Measurements from ENCODE around the gene STAU1.
"Not testable (repeated sequence)": the region's sequence is repeated elsewhere in the genome, so short reads cannot be mapped to it uniquely, and the experiment has no call there.

Gene STAU1

DNA sequence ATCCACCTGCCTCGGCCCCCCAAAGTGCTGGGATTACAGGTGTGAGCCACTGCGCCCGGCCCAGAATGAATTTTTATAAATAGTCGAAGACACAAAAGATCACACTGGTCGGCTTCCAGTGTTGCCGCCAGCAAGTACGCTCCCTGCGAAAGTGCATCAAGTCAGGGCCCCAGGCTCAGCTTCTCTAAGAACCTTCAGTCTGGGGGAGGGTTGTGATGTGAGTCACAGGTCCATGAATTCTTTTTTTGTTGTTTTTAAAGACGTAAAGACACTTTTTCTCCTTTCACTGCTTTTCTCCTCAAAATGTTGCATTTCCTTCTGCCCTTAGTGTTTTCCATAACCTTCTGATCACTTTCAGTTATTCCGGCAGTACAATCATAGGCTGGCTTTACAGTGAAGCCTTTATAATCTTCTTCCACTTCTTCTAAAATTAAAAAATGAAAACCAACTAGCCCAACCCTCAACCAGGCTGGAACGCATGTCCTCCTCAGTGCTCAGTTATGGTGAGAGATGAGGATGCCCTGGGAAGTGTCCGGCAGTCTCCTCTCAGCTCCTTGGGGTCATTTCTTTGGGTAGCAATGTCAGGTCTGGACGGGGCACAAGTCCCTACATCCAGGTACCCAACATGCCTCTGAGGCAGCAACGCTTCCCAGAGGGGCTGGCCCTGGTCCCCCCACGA lies 75.4 kb downstream of the STAU1 start:
- no peak for DNase-seq

GRCh38 chr20:49110767-49111694 lies 77.1 kb downstream of the STAU1 start:
- DNase-seq: no peak

GRCh38 chr20:49106328-49106727 lies 81.8 kb downstream of the STAU1 start:
- no peak for DNase-seq

DNA sequence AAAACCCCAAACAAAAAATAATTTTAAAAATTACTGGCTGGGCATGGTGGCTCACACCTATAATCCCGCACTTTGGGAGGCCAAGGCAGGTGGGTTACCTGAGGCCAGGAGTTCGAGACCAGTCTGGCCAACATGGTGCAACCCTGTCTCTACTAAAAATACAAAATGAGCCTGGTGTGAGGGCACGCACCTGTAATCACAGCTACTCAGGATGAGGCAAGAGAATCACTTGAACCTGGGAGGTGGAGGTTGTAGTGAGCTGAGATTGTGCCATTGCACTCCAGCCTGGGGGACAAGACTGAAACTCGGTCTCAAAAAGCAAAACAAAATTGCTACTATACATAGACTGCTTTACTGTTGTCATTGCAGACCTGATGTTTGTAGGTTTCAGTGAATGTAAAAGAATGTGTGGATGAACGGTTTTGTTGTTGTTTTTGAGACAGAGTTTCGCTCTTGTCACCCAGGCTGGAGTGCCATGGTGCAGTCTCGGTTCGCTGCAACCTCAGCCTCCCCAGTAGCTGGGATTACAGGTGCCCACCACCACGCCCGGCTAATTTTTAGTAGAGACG lies 83.1 kb downstream of the STAU1 start:
- DNase-seq: not testable (repeated sequence)

GRCh38 chr20:49104365-49104648 lies 83.8 kb downstream of the STAU1 start:
- no peak for DNase-seq

DNA sequence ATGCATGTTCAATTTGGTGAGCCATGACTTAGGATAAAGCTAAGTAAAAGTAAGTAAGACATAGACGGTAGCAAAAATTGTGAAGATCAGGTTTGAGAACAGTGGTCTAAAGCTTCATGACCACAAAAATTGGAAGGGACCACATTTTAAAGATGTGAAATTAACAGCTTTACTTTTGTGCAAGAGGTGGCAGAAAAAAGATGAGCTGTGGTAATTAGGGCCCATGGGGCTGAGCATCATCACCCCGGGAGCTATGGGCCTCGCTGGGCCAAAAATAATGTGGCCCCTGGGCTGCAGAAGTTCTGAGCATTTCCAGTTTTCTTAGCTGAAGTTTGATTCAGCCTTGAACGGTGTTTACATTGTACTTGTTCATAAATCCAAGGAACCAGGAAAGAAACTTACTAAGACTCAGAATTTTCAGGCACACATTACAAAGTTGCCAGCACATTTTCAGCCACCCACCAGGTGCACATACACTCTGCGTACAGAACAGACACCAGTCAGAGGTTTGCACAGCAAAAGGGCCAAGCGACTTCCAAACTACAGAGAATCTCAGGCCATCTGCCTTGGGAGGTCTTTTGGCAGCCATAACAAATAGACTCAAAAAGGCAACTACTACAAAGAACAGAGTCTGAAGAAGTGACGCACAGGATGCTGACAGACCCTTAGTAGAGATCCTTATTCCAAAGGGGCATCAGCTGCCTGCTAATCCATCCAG lies 84.3 kb downstream of the STAU1 start:
- DNase-seq: no peak

DNA sequence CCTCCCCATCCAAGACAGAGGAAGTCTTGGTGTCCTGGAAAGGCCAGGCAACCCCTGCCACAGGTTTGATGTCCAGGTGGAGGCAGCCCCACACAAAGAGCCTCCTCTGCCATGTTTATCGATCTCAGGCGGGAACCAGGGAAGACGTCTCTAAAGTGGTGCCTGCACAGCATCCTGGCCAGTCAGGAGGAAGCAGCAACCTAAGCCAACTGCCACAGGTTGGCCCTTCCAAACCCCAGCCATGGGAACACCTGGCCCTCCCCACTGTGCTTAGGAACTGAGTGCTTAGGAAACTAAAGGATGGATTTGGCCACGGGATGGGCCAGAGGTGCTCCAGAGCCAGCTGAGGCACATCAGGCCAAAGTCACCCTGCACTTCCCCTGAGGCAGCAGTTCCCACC lies 85.1 kb downstream of the STAU1 start:
- DNase-seq: no peak

DNA sequence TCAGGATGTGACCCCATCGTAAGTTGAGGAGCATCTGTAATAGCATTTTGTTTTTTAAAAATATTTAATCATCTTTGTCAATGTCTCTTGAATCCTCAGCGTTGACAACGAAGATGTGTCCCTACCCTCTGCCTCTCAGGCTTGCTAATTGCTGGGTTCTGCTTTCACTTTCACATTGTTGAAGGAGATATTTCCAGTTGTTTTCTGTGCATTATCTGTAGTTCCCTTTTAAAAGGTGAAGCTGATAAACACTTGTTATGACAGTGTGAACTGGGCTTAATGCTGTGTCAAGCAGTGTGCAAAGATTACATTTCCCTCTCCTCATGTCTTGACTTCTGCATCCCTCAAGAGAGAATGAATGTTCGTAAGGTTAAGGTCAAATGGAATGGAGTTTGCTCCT lies 87.2 kb downstream of the STAU1 start:
- DNase-seq: no peak

DNA sequence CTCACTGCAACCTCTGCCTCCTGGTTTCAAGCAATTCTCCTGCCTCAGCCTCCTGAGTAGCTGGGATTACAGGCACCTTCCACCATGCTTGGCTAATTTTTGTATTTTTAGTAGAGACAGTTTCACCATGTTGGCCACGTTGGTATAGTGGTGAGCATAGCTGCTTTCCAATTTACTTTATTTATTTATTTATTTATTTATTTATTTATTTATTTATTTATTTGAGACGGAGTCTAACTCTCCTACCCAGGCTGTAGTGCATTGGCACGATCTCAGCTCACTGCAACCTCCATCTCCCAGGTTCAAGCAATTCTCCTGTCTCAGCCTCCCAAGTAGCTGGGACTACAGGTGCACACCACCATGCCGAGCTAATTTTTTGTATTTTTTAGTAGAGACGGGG lies 87.8 kb downstream of the STAU1 start:
- DNase-seq: not testable (repeated sequence)

DNA sequence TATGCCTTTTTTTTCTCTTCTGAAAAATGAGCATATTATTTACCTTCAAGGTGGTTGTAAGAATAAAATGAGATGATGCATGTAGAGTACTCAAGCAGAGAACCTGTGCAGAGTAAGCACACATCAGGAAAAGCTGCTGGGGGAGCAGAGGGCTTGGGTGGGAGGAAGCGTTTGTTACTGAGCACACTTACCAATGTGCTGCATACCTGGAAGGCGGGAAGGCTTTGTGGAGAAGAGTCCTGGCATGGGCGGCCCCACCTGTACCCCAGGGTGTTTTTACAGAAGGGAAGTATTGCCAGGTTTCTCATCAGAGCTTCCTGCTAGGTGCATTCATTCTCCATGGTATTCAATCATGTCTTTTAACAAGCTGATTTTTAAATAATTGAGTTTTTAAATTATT lies 89.1 kb downstream of the STAU1 start:
- DNase-seq: no peak

DNA sequence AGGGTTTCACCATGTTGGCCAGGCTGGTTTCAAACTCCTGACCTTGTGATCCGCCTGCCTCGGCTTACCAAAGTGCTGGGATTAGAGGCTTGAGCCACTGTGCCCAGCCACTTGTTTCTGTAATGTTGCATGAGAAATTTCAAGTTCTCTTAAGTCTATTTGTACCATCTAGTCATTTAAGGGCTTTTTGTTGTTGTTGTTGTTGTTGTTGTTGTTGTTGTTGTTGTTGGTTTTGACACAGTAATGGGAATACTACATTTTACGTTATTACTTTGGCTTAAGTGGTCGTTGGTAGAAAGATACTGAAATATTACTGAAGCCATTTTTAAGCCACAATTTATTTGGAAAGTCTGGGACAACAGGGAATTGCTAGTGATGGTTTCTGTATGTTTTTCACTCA lies 90.0 kb downstream of the STAU1 start:
- no peak for DNase-seq

GRCh38 chr20:49097159-49097558 lies 91.0 kb downstream of the STAU1 start:
- DNase-seq: no peak

- no peak for DNase-seq
Observed at GRCh38 chr20:49096203-49096730, 91.9 kb downstream of the STAU1 start.

DNA sequence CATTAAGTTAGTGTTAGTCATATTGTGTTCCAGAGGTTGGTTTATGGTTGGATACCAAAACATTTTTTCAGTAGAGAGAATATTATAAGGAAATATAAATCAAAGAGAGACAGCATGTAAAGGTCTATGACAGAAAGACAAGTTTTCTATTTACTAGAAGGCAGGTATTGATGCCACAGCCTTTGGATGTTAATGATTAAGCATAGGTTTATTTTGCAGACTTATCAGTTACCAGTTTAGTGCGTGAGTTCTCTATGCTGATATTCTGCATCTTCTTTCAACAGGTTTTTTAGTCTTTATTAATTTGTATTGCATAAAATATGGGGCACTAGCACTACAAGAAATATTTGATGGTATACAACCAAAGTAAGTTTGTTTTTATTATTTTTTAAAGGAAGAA lies 96.4 kb downstream of the STAU1 start:
- no peak for DNase-seq

DNA sequence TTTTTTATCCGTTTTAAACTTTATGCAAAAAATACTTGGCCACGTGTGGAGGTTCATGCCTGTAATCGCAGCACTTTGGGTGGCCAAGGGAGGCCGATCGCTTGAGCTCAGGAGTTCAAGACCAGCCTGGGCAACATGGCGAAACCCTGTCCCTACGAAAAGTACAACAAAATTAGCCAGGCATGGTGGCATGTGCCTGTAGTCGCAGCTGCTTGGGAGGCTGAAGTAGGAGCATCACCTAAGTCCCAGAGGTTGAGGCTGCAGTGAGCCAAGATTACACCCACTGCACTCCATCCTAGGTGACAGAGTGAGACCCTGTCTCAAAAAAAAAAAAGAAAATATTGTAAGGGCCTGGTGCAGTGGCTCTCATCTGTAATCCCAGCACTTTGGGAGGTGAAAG lies 97.0 kb downstream of the STAU1 start:
- DNase-seq: no peak

DNA sequence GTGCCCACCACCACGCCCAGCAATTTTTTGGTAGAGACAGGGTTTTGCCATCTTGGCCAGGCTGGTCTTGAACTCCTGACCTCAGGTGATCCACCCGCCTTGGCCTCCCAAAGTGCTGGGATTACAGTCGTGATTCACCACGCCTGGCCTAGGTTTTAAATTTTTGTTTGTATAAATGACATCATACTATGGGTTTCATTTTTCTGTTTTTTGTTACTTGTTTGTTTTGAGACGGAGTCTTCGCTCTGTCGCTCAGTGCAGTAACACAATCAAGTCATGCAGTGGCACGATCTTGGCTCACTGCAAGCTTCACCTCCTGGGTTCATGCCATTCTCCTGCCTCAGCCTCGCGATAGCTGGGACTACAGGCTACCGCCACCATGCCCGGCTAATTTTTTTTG lies 105.8 kb downstream of the STAU1 start:
- DNase-seq: not testable (repeated sequence)

DNA sequence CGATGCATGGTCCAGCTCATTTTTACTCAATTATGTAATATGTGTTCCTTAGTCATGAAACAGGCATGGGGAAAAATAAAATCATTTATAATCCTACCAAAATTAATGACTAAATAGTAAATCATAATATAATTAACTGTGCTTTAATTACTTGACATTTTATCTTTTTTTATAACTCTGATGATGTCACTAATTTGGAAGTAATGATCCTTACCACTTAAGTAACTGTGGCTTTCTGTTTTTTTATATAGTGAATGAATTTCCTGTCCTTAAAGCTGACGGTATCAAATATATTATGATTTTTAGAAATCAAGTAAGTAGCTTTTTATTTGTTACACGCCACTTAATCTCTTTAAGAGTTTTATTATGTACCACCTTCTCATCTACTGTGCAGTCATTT lies 109.8 kb downstream of the STAU1 start:
- DNase-seq: no peak

DNA sequence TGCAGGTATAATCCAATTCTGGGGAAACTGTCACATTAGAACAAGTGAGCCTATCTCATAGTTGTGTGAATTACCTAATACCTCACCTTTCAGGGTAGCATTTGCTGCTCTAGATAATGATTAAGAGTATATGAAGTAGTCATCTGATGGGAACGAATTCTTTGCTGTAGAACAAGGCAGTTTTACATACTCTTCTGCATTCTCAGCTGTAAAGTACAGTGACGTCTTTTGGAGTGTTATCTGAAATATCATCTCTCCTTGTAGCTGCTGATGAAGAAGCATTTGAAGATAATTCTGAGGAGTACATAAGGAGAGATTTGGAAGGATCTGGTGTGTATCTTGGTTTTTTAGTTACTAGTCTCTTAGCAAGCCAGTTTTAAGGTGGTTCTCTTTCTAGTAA lies 113.6 kb downstream of the STAU1 start:
- DNase-seq: no peak
